ENCODE results near the gene LCE1B.

DNA sequence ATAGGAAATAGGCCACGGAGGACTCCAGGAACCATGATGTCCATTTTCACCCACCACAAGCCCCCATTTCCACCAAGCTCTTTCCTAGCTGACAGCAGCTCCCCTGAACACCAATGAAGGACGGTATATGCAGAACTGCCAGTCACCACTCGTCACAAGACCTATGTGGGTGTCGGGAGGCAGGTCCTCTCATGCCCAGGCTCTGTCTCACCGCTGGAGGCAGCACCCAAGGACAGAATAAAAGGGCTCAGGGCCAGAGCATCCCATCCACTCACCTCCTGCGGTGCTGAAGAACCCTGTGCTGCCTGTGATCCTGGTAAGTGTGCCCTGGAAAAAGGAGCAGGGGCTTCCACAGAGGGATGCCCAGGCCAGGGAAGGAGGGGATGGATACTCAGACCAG lies 36.9 kb upstream of the LCE1B start, which contains the start of gene LCE1F:
- no peak for TF ChIP-seq ZFP3 (CRISPR knock-in tag; IDR thresholded peaks at IDR 0.05)
- TF ChIP-seq ZNF565 (CRISPR knock-in tag; conservative IDR thresholded peaks at IDR 0.05; ENCODE audit: low read depth), result no peak
- TF ChIP-seq CSDC2 (CRISPR knock-in tag; IDR thresholded peaks at IDR 0.05), result no peak
- TF ChIP-seq, protein P1, sequence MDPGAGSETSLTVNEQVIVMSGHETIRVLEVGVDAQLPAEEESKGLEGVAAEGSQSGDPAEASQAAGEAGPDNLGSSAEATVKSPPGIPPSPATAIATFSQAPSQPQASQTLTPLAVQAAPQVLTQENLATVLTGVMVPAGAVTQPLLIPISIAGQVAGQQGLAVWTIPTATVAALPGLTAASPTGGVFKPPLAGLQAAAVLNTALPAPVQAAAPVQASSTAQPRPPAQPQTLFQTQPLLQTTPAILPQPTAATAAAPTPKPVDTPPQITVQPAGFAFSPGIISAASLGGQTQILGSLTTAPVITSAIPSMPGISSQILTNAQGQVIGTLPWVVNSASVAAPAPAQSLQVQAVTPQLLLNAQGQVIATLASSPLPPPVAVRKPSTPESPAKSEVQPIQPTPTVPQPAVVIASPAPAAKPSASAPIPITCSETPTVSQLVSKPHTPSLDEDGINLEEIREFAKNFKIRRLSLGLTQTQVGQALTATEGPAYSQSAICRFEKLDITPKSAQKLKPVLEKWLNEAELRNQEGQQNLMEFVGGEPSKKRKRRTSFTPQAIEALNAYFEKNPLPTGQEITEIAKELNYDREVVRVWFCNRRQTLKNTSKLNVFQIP (CRISPR knock-in tag; IDR thresholded peaks at IDR 0.05; ENCODE audit: borderline replicate concordance, low read depth), result no peak
- no peak for TF ChIP-seq BACH2 (CRISPR knock-in tag; IDR thresholded peaks at IDR 0.05; ENCODE audit: borderline replicate concordance)
- TF ChIP-seq ARNTL (CRISPR knock-in tag; IDR thresholded peaks at IDR 0.05; ENCODE audit: borderline replicate concordance, low read depth), result no peak
- TF ChIP-seq, protein P2, sequence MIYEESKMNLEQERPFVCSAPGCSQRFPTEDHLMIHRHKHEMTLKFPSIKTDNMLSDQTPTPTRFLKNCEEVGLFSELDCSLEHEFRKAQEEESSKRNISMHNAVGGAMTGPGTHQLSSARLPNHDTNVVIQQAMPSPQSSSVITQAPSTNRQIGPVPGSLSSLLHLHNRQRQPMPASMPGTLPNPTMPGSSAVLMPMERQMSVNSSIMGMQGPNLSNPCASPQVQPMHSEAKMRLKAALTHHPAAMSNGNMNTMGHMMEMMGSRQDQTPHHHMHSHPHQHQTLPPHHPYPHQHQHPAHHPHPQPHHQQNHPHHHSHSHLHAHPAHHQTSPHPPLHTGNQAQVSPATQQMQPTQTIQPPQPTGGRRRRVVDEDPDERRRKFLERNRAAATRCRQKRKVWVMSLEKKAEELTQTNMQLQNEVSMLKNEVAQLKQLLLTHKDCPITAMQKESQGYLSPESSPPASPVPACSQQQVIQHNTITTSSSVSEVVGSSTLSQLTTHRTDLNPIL (CRISPR knock-in tag; IDR thresholded peaks at IDR 0.05; ENCODE audit: low read depth), result no peak
- no peak for TF ChIP-seq OSR1 (CRISPR knock-in tag; IDR thresholded peaks at IDR 0.05)
- TF ChIP-seq RARB (CRISPR knock-in tag; IDR thresholded peaks at IDR 0.05), result no peak
- TF ChIP-seq, protein P3, sequence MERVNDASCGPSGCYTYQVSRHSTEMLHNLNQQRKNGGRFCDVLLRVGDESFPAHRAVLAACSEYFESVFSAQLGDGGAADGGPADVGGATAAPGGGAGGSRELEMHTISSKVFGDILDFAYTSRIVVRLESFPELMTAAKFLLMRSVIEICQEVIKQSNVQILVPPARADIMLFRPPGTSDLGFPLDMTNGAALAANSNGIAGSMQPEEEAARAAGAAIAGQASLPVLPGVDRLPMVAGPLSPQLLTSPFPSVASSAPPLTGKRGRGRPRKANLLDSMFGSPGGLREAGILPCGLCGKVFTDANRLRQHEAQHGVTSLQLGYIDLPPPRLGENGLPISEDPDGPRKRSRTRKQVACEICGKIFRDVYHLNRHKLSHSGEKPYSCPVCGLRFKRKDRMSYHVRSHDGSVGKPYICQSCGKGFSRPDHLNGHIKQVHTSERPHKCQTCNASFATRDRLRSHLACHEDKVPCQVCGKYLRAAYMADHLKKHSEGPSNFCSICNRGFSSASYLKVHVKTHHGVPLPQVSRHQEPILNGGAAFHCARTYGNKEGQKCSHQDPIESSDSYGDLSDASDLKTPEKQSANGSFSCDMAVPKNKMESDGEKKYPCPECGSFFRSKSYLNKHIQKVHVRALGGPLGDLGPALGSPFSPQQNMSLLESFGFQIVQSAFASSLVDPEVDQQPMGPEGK (CRISPR knock-in tag; IDR thresholded peaks at IDR 0.05; ENCODE audit: borderline replicate concordance), result no peak

Measured in SK-N-SH treated with all-trans-retinoic acid at 6 μM for 48 hours (cell line).